Measurements from ENCODE around the gene MGAT4A. TPM values are rescaled to one million over a fixed set of nuclear protein-coding genes. Genes with fewer than 3 reads are reported as not detected.

The MGAT4A gene
- total RNA-seq, 2 experiments from 2014 or later, result 200 to 204 TPM

GRCh38 chr2:98658816-98659490 lies 72.0 kb downstream of the MGAT4A start:
- CTCF ChIA-PET, result interaction anchor here (1.4 to 3.4 kb wide), 3 partner anchors 10 to 113 kb away, joined by 4 to 17 read pairs (median 7); no protein-coding TSS in a partner anchor

GRCh38 chr2:98656800-98657199 lies 74.1 kb downstream of the MGAT4A start:
- peak overlapping the region; percentile 73 for H3K4me3 Mint-ChIP-seq
- Histone ChIP-seq H3K9me3 (ENCODE audit: control insufficient read depth in 1 of 2, insufficient read depth in 1 of 2, low read length in 2 of 2) (no peaks in the 10 kb centered on the region), H3K36me3 (ENCODE audit: insufficient read depth, low read length) (peaks cover 28% of the 10 kb centered on the region), H3K27me3 (ENCODE audit: control insufficient read depth in 1 of 2, insufficient read depth in 2 of 2, low read length in 2 of 2) (no peaks in the 10 kb centered on the region), H3K27ac (ENCODE audit: low read depth in 1 of 2, low read length in 2 of 2) (peak overlapping the region; percentile 68 to 79), H3K4me3 (ENCODE audit: low read length) (no peak overlapping the region), H3K4me1 (ENCODE audit: insufficient read depth, low read length) (peaks cover 34% of the 10 kb centered on the region)
- ATAC-seq (ENCODE audit: poor library complexity), result peak; percentile 76
- DNase-seq, result peak in 9 of 14 experiments; percentile 12 to 75 (median 32)
- no peak for TF ChIP-seq CTCF (IDR thresholded peaks at IDR 0.05)
- no peaks in the 10 kb centered on the region for H3K27me3 Mint-ChIP-seq
- peaks cover 95% of the 10 kb centered on the region for H3K4me1 Mint-ChIP-seq (ENCODE audit: low read depth)
- H3K9me3 Mint-ChIP-seq, result no peaks in the 10 kb centered on the region
- ChIA-PET CTCF (interaction anchor here (0.6 to 2.2 kb wide), 13 partner anchors 9 to 179 kb away, joined by 3 to 7 read pairs (median 3); partner anchors contain the start of gene MGAT4A), POLR2A (interaction anchor here (0.6 to 9.5 kb wide), 12 partner anchors 8 to 498 kb away, joined by 3 to 141 read pairs (median 4); partner anchors contain the start of genes LIPT1, MGAT4A and TSGA10)
- intact Hi-C loops (cut with DNase I, micrococcal nuclease), result loop anchor here in 1 of 2 experiments (1.0 to 2.0 kb wide), 3 partner anchors 8 to 114 kb away; no protein-coding TSS in a partner anchor
- peaks cover 86% of the 10 kb centered on the region for H3K36me3 Mint-ChIP-seq (ENCODE audit: low read depth)
- peak overlapping the region; percentile 92 for H3K27ac Mint-ChIP-seq

More at GRCh38 chr2:98658816-98659490, 72.0 kb downstream of the MGAT4A start:
- peak overlapping the region; percentile 92 for H3K27ac Mint-ChIP-seq
- no peaks in the 10 kb centered on the region for H3K9me3 Mint-ChIP-seq
- peak overlapping the region; percentile 58 to 72 for H3K27ac ChIP-seq (ENCODE audit: low read depth in 1 of 2, low read length in 2 of 2)
- POLR2A ChIA-PET, result interaction anchor here (0.6 to 9.5 kb wide), 6 partner anchors 12 to 1009 kb away, joined by 3 to 141 read pairs (median 6); partner anchors contain the start of gene MGAT4A
- ATAC-seq (ENCODE audit: poor library complexity) (peak; percentile 9), DNase-seq (peak in 3 of 14 experiments; percentile 59 to 64 (median 60))
- no peak for TF ChIP-seq CTCF (IDR thresholded peaks at IDR 0.05)
- H3K4me3 Mint-ChIP-seq, result peak overlapping the region; percentile 84
- H3K4me1 Mint-ChIP-seq (ENCODE audit: low read depth), result peaks cover 91% of the 10 kb centered on the region
- H3K36me3 Mint-ChIP-seq (ENCODE audit: low read depth), result peaks cover 73% of the 10 kb centered on the region
- peaks cover 22% of the 10 kb centered on the region for H3K36me3 ChIP-seq (ENCODE audit: insufficient read depth, low read length)
- peak overlapping the region; percentile 42 for H3K4me3 ChIP-seq (ENCODE audit: low read length)
- no peaks in the 10 kb centered on the region for H3K27me3 ChIP-seq (ENCODE audit: control insufficient read depth in 1 of 2, insufficient read depth in 2 of 2, low read length in 2 of 2)
- no peaks in the 10 kb centered on the region for H3K27me3 Mint-ChIP-seq
- peaks cover 34% of the 10 kb centered on the region for H3K4me1 ChIP-seq (ENCODE audit: insufficient read depth, low read length)
- intact Hi-C loops (cut with DNase I, micrococcal nuclease), result no loop called here
- H3K9me3 ChIP-seq (ENCODE audit: control insufficient read depth in 1 of 2, insufficient read depth in 1 of 2, low read length in 2 of 2), result no peaks in the 10 kb centered on the region

- CTCF ChIA-PET, result no interaction called here
- POLR2A ChIA-PET, result interaction anchor here (0.8 to 1.8 kb wide), 3 partner anchors 10 to 50 kb away, joined by 3 to 10 read pairs (median 3); no protein-coding TSS in a partner anchor
- peak in 6 of 14 experiments; percentile 31 to 79 (median 66) for DNase-seq
Observed at GRCh38 chr2:98654699-98655495, 76.0 kb downstream of the MGAT4A start.

More at GRCh38 chr2:98654699-98655495, 76.0 kb downstream of the MGAT4A start:
- no peak overlapping the region for H3K4me3 ChIP-seq (ENCODE audit: low read length)
- peak; percentile 63 for ATAC-seq (ENCODE audit: poor library complexity)
- H3K36me3 ChIP-seq (ENCODE audit: insufficient read depth, low read length), result peaks cover 41% of the 10 kb centered on the region
- Mint-ChIP-seq H3K4me1 (ENCODE audit: low read depth) (peaks cover 93% of the 10 kb centered on the region), H3K27me3 (no peaks in the 10 kb centered on the region), H3K9me3 (peaks cover 3% of the 10 kb centered on the region), H3K4me3 (peak overlapping the region; percentile 81), H3K36me3 (ENCODE audit: low read depth) (peaks cover 86% of the 10 kb centered on the region), H3K27ac (peak overlapping the region; percentile 92)
- H3K27ac ChIP-seq (ENCODE audit: low read depth in 1 of 2, low read length in 2 of 2), result peak overlapping the region; percentile 68 to 79
- H3K9me3 ChIP-seq (ENCODE audit: control insufficient read depth in 1 of 2, insufficient read depth in 1 of 2, low read length in 2 of 2), result peaks cover 0 to 6% of the 10 kb centered on the region in 2 experiments
- peaks cover 27% of the 10 kb centered on the region for H3K4me1 ChIP-seq (ENCODE audit: insufficient read depth, low read length)
- intact Hi-C loops (cut with DNase I, micrococcal nuclease), result no loop called here
- no peak for TF ChIP-seq CTCF (IDR thresholded peaks at IDR 0.05)
- H3K27me3 ChIP-seq (ENCODE audit: control insufficient read depth in 1 of 2, insufficient read depth in 2 of 2, low read length in 2 of 2), result no peaks in the 10 kb centered on the region
